Activated effector memory CD4-positive, alpha-beta T cell treated with anti-CD3 and anti-CD28 coated beads, Interleukin-2, amount 50 U/mL, for 16 hours (primary cell): ENCODE measurements around the gene DCTN3.

ENCODE experiments used
- DNase-seq: peaks from one replicate; pipeline ENCODE4 v3.0.0-alpha.2; 2020

DCTN3 gene

DNA sequence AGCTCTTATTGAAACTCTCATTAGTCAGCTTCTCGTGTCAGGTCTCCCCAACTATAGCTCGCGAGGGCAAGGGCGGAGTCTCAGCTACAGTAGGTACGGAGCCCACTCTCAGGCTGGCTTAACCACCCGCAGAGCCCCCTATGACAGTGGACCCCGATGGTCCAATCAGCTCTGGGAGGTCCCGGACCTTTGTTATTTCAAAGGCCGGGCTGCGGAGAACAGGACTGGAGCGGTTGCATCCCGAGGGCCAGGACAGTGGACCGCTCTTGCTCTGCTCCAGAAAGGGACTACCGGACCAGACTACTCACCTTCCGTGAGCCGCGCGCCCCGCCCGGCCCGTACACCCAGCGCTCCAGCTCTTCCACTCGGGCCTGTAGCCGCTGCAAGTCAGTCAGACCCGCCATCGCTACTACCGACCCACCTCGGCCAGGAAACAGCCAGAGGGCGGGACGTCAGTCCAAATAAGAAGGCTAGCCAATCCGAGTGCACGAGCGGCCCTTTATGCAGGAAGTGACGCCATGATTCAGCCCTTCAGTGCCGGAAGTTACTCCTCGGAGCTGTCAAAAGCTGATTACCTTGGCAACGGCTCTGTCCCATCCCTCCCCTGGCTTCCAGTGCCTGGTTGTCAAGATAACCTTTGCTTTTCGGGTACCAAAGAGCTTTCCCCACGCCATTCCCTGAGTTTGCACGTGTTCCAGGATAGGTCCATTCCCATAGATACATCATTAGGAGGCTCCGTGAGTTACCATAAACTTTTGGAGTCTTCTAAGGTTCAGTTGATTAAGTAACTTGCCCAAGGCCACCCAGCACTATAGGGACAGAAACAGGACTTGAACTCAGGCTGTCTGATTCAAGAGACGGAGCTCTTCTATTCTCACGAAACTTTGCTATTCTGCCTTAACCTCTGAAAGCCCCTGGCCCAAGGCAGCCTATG, at the start of gene DCTN3:
Gene DCTN3 (minus strand): TSS at position 435 of the 934 bp plus-strand sequence. CDS start 31 bp downstream, at position 404.
- peak; percentile 97 for DNase-seq

DNA sequence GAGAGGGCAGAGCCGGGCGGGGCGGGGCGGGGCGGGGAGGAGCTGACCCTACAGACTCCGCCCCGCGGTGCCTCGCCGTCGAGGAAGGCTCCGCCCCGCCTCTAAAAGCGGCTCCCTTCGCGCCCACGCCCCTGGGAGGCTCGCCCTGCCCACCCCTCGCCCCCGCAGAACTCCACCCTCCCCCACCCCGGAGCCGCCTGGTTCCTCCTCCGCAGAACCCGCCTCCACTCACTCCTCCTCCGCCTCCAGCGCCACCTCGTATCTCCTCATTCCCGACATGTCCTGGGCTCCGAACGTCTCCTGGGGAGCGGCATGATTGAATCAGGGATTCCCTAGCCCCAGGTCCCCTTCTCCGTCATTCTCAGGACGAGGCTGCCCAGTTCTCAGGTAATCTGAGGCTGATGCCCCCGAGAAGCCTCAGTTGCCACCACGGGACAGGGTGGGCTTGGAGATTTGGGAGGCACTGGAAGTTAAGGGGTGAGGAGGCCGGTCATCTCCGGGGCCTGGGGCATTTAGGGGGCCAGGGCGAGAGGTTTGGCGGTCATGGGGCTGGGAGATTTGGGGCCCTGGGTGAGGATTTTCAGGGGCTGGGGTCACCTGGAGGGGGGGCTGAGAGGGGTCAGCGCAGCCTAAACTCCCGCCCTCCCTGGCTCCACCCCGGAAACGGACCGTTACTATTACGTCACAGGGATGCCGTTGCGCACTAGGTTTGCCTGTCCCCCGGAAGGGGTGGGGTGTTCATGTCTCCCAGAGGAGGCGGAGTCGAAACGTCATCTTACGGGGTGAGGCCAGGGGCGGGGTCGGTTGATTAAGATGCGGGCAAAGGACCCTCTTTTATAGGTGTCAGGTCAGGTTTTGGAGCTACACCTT, 45.3 kb upstream of the DCTN3 start:
- DNase-seq = peak; percentile 95

DNA sequence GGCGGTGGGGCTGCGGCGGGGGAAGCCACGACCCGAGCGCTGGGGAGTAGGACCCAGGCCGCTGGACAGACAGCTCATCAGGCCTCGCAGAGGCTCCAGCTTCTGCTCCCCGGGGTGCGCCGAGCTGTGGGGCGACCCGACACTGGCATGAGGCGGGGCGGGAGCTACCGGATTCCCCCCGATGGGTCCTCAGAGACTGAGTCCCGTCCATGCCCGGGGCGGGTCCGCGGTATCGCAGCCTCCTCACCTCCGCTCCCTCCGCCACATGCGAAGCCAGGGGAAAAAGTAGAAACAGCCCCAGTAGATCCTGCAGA, 44.7 kb upstream of the DCTN3 start:
- DNase-seq = no peak

DNA sequence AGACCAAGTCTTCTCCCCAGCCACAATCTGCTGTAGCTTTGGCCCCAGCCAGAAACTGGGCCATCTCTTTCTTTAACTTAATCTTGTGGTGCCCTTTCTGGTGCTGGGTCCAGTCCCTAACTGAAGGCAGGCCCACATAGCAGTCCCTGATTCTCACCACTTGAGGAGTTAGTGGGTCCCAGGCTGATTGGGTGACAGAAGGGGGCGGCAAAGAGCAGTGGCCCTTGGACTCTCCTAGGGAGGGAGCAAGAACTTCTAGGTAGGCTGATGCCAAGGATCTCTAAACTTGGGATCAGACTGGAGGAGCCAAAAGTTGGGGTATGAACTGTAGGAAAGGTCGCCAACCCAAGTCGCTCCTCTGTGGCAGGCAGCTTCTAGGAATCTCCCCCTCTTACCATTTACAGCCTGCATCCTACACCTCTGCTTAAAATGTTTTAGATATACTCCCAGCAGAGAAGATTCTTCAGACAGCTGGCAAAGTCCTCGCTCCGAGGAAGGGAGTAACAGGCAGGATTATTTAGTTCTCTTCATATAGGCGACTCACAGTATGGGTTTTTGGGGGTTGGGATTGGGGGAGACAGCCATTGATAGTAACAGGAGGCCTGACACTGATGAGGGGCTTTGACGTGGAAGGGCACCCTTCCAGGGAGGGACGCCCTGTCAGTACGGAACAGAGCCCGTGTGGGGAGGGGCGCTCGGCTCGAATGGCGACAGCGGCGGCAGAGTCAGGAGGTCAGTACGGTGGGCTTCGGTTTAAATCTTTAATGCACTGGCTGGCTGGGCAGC, 44.2 kb upstream of the DCTN3 start:
- DNase-seq = peak; percentile 91

DNA sequence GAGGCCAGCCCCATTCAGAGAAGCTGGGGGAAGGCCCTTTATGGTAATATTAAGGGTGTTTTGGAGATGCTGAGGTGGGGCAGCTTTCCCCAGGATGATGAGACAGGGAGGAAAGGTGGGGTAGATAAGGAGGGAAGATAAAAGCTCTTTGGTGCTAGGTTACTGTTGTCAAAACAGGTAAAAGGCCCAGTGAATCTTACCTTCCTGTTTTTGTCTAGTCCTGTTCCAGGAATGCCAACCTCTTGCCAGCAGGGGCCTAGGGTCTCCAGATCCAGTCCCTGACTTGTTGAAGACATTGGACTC, 43.0 kb upstream of the DCTN3 start:
- peak; percentile 71 for DNase-seq

DNA sequence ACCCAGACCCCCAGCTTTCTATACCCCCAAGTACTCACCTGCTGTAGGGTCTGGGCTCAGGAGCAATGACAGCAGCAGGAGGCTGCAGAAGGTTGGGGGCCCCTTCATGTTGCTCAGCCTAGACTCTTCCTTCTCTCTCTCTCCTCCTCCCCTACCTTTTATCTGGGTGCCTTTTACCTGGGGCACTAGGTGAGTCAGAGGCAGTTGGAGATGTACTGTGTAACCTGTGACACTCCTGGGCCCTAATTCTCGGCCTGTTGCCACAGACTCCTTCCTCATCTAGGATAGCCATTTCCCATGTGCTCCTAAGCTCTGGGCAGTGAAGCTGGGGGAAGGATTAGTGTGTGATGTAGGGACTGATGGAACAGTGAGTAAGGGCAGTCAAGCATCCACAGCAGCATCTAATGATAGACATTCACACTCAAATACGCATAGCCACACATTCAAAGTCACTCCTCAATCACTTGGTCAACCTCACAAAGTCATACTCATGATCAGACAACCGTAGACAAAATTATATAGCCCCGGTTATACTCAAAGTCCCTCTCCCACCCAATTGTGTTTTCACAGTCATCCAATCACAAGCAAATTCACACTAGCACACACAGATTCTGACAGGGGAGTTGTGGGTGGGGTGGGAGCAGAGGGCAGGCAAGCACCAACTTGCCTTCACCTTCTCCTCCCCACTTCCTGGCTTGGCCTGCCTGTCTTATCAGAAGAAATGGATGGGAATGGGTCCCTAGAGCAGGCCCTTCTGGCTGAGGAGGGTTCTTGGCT, 42.4 kb upstream of the DCTN3 start, which contains the start of gene CCL27:
Gene CCL27 (minus strand): TSS at position 132 of the 777 bp plus-strand sequence. CDS start 24 bp downstream, at position 108.
- DNase-seq = no peak

DNA sequence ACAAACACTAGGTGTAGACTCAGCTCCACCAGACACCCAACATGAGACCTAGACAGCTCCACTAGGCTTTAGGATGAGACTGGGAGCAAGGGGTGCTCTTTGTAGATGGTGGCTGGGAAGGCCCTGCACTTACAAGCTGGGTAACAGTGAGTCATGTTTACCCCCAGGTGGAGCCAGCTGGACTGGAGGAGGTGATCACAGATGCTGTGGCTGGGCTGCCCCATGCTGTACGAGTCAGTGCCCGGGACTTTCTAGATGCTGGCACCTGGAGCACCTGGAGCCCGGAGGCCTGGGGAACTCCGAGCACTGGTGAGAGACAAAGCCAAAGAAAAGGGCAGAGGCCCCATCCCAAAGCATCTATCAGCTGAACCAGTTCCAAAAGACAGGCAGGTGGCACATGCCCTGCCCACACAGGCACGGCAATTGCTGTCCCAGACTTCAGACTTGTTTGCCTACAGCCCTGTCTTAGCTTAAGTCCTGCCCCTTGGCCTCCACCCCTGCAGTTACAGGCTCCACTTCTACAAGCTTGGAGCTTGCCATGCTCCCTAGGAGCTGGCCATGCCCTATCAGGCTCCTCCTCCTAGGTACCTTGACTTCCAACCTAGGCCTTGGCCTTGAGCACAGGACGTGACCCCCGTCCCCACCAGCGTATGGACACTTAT, 39.4 kb upstream of the DCTN3 start:
- DNase-seq = no peak

DNA sequence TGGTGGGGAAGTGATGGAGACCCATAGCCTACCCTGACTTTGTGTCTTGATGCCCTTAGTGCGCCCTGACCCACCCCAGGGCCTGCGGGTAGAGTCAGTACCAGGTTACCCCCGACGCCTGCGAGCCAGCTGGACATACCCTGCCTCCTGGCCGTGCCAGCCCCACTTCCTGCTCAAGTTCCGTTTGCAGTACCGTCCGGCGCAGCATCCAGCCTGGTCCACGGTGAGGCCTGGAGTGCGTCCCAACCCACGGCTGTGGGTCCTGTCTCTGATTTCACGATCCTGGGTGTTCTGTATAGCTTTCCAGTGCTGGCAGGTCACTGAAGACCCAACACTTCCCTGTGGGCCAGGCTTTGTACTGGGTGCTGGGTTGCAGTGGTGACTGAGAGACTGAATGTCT, 38.2 kb upstream of the DCTN3 start:
- no peak for DNase-seq

DNA sequence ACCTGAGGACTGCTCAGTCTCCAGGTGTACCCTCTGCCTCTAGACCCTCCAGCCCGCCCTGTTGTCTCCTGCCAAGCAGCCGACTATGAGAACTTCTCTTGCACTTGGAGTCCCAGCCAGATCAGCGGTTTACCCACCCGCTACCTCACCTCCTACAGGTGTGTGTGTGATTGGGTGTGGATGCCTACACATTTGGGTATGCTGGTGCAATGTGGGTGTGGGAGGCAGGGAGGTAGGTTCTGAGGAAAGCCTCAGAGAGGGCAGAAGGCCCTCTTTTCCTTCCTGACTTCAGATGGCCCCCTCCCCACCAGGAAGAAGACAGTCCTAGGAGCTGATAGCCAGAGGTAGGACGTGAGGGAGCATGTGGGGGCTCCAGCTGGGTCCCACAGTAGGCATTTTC, 36.7 kb upstream of the DCTN3 start:
- no peak for DNase-seq

DNA sequence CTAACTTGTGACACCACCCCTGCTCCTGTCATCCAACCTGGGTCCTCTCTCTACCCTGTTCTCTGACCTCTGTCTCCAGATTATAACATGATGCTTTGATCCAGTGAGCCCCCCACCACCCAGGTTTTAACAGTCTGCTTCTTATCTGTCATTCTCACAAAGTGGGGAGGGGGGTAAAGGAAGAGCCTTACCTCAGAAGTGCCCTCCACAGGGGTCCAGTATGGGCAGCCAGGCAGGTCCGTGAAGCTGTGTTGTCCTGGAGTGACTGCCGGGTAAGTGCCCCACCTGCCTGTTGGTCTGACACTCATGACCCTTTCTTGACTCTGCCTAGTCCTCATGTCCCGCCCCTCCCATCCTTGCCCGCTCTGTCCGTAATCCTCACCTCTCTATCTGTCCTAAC, 35.1 kb upstream of the DCTN3 start:
- DNase-seq = no peak

DNA sequence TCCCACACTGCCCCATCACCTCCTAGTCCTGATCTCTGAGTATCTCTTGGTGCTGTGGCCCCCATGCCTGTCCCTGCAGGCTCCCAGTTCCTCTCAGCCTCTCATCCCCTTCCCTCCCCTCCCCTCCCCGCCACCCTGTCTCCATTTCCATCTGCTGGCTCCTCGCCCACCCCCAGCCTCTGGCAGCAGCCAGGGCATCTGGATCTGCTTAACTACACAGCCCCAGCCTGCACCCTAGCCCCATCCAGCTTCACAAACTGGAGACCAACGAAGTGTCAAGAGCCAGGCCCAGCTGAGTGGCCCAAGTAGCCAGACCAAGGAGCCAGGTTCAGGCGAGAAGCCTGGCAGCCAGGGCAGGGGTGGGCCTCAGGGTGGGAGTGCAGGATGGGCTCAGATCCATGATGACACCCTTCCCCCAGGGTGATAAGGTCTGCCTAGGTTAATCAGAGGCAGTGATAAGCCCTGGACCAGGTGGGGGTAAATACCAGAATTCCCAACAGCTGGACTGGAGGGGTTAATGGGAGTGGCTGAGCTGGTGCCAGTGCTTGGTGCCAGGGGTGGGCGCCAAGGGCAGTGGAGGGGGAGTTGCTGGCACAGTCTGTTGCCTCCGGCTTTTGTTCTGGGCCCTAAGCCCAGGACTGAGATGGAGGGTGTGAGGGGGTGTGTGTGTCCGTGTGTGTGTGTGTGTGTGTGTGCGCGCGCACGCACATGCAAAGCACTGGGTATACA, 34.2 kb upstream of the DCTN3 start:
- no peak for DNase-seq

DNA sequence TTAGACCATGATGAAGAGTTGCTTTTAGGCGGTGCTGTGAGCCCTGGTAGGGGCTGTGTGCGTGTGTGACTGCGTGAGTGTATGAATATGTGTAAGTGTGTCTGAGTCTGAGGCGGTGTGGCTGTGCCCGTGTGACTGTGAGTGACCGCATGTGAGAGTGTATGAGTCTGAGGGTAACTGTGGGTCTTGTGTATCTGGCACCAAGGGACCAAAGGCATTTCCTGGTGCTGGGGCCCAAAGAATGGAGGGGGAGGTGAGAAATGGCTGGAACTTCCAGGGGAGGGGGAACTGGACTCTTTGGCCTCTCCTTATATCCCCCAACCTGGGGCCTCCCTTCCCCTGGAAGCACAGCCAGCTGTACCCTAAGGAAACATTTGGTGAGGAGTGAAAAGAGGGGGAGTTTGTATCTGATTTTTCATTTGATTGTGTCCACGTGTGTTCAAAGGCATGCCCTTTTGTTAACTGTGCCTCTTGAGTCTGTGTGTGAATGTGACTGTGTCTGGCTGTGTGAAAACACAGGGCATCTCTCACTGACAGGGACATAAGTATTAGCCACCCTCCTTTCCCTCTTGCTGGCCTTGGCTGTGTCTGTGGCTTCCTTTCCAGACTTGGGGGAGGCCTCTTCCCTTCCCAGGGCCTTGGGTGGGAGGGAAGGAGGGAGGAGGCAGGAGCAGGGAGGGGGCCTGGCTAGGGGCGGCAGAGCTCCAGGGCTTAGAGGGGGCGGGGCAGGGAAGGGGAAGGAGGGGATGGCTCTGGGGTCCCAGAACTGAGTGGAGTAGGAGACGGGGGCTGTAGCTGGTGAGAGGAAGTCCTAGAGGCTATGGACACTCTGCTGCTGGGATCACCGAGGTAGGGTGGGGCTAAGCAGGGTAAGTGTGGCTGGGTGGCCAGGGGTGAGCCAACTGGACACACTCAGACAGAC, 33.1 kb upstream of the DCTN3 start:
- no peak for DNase-seq

DNA sequence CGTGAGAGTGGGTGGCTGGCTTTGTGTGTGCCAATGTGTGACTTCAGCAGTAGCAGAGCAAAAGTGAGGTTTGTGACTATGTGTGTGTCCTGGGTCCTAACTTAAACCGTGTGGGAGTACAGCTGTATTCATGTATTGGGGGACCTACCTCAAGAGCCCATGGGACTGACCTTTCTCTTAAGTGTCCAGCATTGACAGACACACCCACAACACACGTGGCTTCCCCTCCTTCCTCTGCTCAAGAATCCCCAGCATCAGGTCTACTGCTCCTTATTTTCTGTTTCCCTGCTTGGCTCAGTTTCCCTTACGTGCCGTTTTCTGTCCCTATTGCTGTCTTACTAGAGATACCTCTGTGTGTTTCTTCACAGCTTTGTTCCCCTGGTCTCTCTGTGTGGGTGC, 32.3 kb upstream of the DCTN3 start:
- no peak for DNase-seq

DNA sequence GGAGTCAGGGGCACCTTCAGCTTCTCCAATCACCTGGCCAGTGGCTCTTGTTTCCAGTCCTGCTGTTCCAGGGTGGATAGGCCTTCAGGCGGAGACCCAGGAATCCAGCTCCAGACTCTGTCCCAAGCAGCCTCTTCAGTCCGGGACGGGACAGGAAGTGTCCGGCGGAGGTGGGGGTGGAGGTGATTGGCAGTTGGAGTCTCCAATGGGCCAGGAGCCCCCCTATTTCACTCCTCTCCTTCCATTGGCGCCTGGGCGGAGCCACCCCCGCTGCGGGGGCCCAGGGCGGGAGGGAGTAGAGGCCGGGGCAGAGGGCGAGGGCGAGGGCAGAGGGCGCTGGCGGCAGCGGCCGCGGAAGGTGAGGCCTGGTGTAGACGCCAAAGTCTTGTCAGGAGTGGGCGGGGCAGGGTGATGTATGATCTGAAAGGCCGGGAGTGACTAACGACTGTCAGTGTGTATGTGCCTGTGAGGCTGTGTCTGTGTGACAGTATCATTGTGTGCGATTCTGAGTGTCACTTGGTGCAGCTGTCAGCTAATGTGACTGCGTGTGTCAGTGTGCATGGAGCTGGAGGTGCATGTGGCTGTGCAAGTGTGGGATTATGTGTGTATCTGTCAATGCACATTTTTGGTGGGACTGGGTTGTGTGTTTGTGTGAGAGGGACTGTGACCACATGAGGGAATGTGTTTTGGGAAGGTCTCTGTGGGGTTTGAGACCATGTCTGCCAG, 31.7 kb upstream of the DCTN3 start, which contains the start of gene IL11RA:
Gene IL11RA (plus strand): TSS at position 310 of the 726 bp plus-strand sequence. CDS start 3,033 bp downstream, outside the sequence.
- DNase-seq = peak; percentile 82

DNA sequence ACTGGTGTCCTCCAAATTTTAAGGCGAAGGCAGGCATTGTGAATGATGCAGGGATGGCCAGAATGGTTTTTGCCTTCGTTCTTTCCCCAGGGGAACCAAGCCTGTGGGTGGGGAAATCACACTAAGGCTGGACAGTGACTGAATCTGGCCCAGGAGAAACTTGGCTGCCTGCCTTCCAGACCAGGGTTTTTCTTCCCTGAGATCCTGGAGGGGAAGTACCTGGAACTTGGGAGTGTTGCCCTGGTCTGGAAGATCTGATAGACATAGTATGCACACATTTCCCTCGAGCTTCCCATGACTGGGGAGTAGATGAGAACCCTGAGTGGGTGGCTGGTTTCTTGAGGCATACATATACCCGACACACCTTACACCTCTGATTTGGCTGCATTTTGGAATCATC, 31.0 kb upstream of the DCTN3 start:
- no peak for DNase-seq

DNA sequence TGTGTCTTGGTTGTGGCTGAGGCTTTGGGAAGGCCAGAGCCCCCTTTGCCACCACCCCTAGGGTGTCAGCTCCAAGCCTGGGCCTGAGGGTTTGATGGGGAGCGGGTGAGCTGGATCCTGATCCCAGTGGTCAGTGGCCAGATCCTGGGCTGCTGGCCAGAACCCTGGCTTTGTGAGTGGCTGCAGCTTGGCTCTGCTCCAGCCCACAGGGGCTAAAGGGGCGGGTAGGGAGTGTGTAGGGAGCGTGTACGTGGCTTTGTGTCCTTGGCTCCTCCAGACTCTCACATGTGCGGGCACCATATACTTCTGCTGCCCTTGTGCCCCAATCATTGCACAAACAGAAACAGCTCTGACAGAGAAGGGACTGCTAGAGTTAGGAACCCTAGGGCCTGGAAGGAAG, 30.5 kb upstream of the DCTN3 start:
- no peak for DNase-seq

DNA sequence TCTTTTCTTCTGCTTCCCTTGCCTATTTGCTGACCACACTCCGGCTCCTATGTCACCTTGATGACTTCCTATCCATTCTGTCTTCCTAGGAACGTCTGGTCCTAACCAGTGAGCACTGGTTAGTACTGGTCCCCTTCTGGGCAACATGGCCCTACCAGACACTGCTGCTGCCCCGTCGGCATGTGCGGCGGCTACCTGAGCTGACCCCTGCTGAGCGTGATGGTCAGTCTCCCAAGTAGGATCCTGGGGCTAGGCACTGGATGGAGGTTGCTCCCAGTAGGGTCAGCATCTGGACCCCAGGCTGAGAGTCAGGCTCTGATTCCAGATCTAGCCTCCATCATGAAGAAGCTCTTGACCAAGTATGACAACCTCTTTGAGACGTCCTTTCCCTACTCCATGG, 28.4 kb upstream of the DCTN3 start:
- DNase-seq = no peak

DNA sequence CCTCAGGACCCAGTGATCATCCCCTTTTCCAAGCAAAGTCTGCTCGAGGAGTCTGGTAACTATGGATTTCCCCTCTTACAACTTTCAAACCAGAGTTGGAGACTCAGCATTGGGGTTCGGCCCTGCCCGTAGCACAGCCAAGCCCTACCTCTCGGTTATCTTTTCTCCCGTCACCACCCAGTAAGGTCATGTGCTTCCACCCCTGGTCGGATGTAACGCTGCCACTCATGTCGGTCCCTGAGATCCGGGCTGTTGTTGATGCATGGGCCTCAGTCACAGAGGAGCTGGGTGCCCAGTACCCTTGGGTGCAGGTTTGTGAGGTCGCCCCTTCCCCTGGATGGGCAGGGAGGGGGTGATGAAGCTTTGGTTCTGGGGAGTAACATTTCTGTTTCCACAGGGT, 27.4 kb upstream of the DCTN3 start:
- DNase-seq = peak; percentile 66

DNA sequence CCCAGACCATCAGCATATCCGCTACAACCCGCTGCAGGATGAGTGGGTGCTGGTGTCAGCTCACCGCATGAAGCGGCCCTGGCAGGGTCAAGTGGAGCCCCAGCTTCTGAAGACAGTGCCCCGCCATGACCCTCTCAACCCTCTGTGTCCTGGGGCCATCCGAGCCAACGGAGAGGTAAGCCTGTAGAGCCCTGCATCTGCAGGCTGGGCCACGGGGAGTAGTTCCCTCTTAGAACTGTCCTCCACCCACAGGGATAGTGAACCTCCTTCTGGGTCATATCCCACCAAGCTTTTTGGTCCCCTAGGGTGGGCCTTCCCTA, 26.7 kb upstream of the DCTN3 start:
- DNase-seq = no peak
